ENCODE measurements around the gene ABTB2. TPM values are rescaled to one million over a fixed set of nuclear protein-coding genes. Genes with fewer than 3 reads are reported as not detected.

The ABTB2 gene
- total RNA-seq, 1 donor from 2014 or later: 0.89 TPM

DNA sequence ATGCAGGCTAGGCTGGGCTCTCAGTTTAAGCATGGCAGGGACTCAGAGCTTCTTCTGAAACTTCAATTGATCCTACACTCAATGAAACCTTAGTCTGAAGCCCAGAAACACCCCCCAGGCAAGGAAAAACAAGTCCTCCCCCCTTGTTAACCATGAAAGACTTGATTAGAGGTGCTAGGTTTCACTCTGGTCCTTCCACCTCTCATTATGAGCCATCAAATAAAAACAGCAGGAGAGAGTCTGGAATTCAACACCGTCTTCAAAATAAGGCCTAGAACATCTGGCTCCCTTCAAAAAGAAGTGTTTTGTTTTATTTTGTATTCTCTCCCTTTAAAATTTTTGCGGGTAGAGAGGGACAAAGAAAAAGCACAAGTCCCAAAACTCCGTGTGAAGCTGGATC lies 156.7 kb downstream of the ABTB2 start:
- Mint-ChIP-seq H3K4me3 (ENCODE audit: unreplicated experiment) (no peak overlapping the region), H3K27me3 (ENCODE audit: unreplicated experiment) (no peaks in the 10 kb centered on the region), H3K9me3 (ENCODE audit: unreplicated experiment) (no peaks in the 10 kb centered on the region), H3K4me1 (ENCODE audit: unreplicated experiment) (peaks cover 1% of the 10 kb centered on the region), H3K36me3 (ENCODE audit: unreplicated experiment) (no peaks in the 10 kb centered on the region), H3K27ac (ENCODE audit: unreplicated experiment) (no peak overlapping the region)
- no peak for DNase-seq (ENCODE audit: extremely low spot score, unreplicated experiment)
- TF ChIP-seq, protein P1, sequence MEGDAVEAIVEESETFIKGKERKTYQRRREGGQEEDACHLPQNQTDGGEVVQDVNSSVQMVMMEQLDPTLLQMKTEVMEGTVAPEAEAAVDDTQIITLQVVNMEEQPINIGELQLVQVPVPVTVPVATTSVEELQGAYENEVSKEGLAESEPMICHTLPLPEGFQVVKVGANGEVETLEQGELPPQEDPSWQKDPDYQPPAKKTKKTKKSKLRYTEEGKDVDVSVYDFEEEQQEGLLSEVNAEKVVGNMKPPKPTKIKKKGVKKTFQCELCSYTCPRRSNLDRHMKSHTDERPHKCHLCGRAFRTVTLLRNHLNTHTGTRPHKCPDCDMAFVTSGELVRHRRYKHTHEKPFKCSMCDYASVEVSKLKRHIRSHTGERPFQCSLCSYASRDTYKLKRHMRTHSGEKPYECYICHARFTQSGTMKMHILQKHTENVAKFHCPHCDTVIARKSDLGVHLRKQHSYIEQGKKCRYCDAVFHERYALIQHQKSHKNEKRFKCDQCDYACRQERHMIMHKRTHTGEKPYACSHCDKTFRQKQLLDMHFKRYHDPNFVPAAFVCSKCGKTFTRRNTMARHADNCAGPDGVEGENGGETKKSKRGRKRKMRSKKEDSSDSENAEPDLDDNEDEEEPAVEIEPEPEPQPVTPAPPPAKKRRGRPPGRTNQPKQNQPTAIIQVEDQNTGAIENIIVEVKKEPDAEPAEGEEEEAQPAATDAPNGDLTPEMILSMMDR (IDR thresholded peaks at IDR 0.05): no peak

- no peak for DNase-seq (ENCODE audit: extremely low spot score, unreplicated experiment)
- no peaks in the 10 kb centered on the region for H3K9me3 Mint-ChIP-seq (ENCODE audit: unreplicated experiment)
- H3K36me3 Mint-ChIP-seq (ENCODE audit: unreplicated experiment): no peaks in the 10 kb centered on the region
- TF ChIP-seq, protein P1 (IDR thresholded peaks at IDR 0.05): no peak
- H3K27me3 Mint-ChIP-seq (ENCODE audit: unreplicated experiment): no peaks in the 10 kb centered on the region
- peaks cover 1% of the 10 kb centered on the region for H3K4me1 Mint-ChIP-seq (ENCODE audit: unreplicated experiment)
- no peak overlapping the region for H3K27ac Mint-ChIP-seq (ENCODE audit: unreplicated experiment)
- no peak overlapping the region for H3K4me3 Mint-ChIP-seq (ENCODE audit: unreplicated experiment)
Observed at GRCh38 chr11:34199525-34199924, 158.3 kb downstream of the ABTB2 start.

DNA sequence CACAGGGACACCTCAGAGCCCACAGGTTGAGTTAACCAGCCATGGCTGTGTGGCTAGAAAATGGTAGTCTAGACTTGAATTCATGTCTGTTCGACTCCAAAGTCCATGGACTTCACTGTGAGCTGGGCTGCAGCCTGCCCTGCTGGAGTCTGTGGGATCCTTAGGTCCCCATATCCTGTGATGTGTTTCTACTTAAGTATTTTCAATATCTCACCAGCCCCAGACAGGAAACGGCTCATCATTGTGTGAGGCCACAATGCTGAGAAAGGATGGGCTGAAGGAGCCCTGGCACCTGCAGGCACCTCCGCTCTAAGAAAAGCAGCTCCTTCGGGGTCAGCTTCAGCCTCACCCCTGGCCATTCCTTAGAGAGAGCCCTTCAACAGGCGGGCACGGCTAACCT lies 159.3 kb downstream of the ABTB2 start:
- H3K27me3 Mint-ChIP-seq (ENCODE audit: unreplicated experiment): no peaks in the 10 kb centered on the region
- TF ChIP-seq, protein P1 (IDR thresholded peaks at IDR 0.05): no peak
- DNase-seq (ENCODE audit: extremely low spot score, unreplicated experiment): no peak
- no peak overlapping the region for H3K27ac Mint-ChIP-seq (ENCODE audit: unreplicated experiment)
- peaks cover 4% of the 10 kb centered on the region for H3K4me1 Mint-ChIP-seq (ENCODE audit: unreplicated experiment)
- H3K9me3 Mint-ChIP-seq (ENCODE audit: unreplicated experiment): no peaks in the 10 kb centered on the region
- no peak overlapping the region for H3K4me3 Mint-ChIP-seq (ENCODE audit: unreplicated experiment)
- no peaks in the 10 kb centered on the region for H3K36me3 Mint-ChIP-seq (ENCODE audit: unreplicated experiment)

DNA sequence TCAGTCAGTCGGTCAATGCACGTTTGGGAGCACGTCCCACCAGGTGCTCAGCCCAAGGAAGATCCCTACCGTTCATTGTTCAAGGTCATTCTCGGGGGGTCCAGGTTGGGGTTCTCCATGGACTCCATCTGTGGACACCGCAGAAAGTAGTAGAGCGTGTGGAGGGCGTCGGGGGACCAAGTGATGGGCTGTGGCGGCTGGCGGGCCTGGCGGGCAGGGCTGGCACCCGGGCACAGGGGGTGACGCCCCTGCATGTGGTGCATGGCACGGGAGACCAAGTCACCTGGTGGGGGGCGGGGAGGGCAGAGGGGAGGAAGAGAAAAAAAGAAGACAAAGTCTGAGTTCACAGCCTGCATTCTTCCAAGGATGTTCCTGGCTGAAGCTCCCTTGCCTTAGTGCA lies 160.6 kb downstream of the ABTB2 start:
- no peak for DNase-seq (ENCODE audit: extremely low spot score, unreplicated experiment)
- no peak overlapping the region for H3K27ac Mint-ChIP-seq (ENCODE audit: unreplicated experiment)
- H3K36me3 Mint-ChIP-seq (ENCODE audit: unreplicated experiment): no peaks in the 10 kb centered on the region
- H3K9me3 Mint-ChIP-seq (ENCODE audit: unreplicated experiment): no peaks in the 10 kb centered on the region
- H3K4me3 Mint-ChIP-seq (ENCODE audit: unreplicated experiment): no peak overlapping the region
- H3K27me3 Mint-ChIP-seq (ENCODE audit: unreplicated experiment): no peaks in the 10 kb centered on the region
- H3K4me1 Mint-ChIP-seq (ENCODE audit: unreplicated experiment): peaks cover 13% of the 10 kb centered on the region
- TF ChIP-seq, protein P1 (IDR thresholded peaks at IDR 0.05): no peak

- no peaks in the 10 kb centered on the region for H3K9me3 Mint-ChIP-seq (ENCODE audit: unreplicated experiment)
- DNase-seq (ENCODE audit: extremely low spot score, unreplicated experiment): no peak
- H3K27me3 Mint-ChIP-seq (ENCODE audit: unreplicated experiment): no peaks in the 10 kb centered on the region
- H3K4me3 Mint-ChIP-seq (ENCODE audit: unreplicated experiment): no peak overlapping the region
- no peak overlapping the region for H3K27ac Mint-ChIP-seq (ENCODE audit: unreplicated experiment)
- TF ChIP-seq, protein P1 (IDR thresholded peaks at IDR 0.05): no peak
- no peaks in the 10 kb centered on the region for H3K36me3 Mint-ChIP-seq (ENCODE audit: unreplicated experiment)
- H3K4me1 Mint-ChIP-seq (ENCODE audit: unreplicated experiment): peaks cover 13% of the 10 kb centered on the region
Observed at GRCh38 chr11:34194576-34195335, 163.1 kb downstream of the ABTB2 start.
